Smooth muscle cell (in vitro differentiated cells): ENCODE measurements around the gene RHPN2. TPM values are rescaled to one million over a fixed set of nuclear protein-coding genes. Genes with fewer than 3 reads are reported as not detected.
"Not testable (repeated sequence)": the region's sequence is repeated elsewhere in the genome, so short reads cannot be mapped to it uniquely, and the experiment has no call there.

ENCODE experiments used
- DNase-seq: peaks from one replicate; lab custom pipeline; 2025; ENCODE audit not compliant: unreplicated experiment; lab: John Stamatoyannopoulos, UW
- H2AFZ ChIP-seq: fragments of 200-600 bp; sonication (generic); 2 replicates; pipeline ENCODE4 v1.6.0; 2016; ENCODE audit warnings: antibody characterized with exemption, low read depth, mild to moderate bottlenecking
- H3F3A ChIP-seq: fragments of 200-600 bp; sonication (generic); 2 replicates; pipeline ENCODE4 v1.6.0; 2017; ENCODE audit warnings: antibody characterized with exemption, low read depth
- H3K27ac ChIP-seq: fragments of 200-600 bp; sonication (generic); 2 replicates; pipeline ENCODE4 v1.5.1; 2016; ENCODE audit warnings: low read depth, mild to moderate bottlenecking
- H3K27me3 ChIP-seq: fragments of 200-600 bp; sonication (generic); 2 replicates; pipeline ENCODE4 v1.6.1; 2016; ENCODE audit warnings: low read depth, mild to moderate bottlenecking
- H3K36me3 ChIP-seq: fragments of 200-600 bp; sonication (generic); 2 replicates; pipeline ENCODE4 v1.5.1; 2016; ENCODE audit warnings: low read depth
- H3K4me1 ChIP-seq: fragments of 200-600 bp; sonication (generic); 2 replicates; pipeline ENCODE4 v1.5.1; 2016; ENCODE audit warnings: low read depth
- H3K4me2 ChIP-seq: fragments of 200-600 bp; sonication (generic); 2 replicates; pipeline ENCODE4 v1.6.0; 2016; ENCODE audit warnings: mild to moderate bottlenecking
- H3K4me3 ChIP-seq: fragments of 200-600 bp; sonication (generic); 2 replicates; pipeline ENCODE4 v1.5.1; 2016; ENCODE audit warnings: mild to moderate bottlenecking
- H3K79me2 ChIP-seq: fragments of 200-600 bp; sonication (generic); 2 replicates; pipeline ENCODE4 v1.6.0; 2016; ENCODE audit warnings: low read depth, mild to moderate bottlenecking
- H3K9ac ChIP-seq: fragments of 200-600 bp; sonication (generic); 2 replicates; pipeline ENCODE4 v1.6.0; 2016; ENCODE audit warnings: low read depth
- H3K9me3 ChIP-seq: fragments of 200-600 bp; sonication (generic); replicated peaks from 2 replicates; pipeline ENCODE4 v1.5.1; 2016; ENCODE audit warnings: low read depth
- H4K20me1 ChIP-seq: fragments of 200-600 bp; sonication (generic); 2 replicates; pipeline ENCODE4 v1.6.0; 2016; ENCODE audit warnings: low read depth
- WGBS: methylation state at CpG from one replicate; pipeline ENCODE4 v1.1.7; 2016; ENCODE audit warnings: low lambda C conversion rate; 5-methylcytosine and 5-hydroxymethylcytosine counted together
- polyA plus RNA-seq: library from polyadenylated mRNA; unstranded; fragments of >200 nt; fragmentation: Nextera tagmentation; extraction: Ambion mirVana; gene quantifications from 2 replicates; pipeline ENCODE4 v1.2.1, GENCODE V29; 2016
- total RNA-seq: library from RNA; depleted of rRNA; stranded (reverse); fragments of >200 nt; gene quantifications from 2 replicates; pipeline ENCODE4 v1.2.3, GENCODE V29; 2014
- TF ChIP-seq, protein P1 (sequence below): fragments of 200-600 bp; sonication (generic); IDR thresholded peaks from 2 replicates; pipeline ENCODE4 v1.5.1; 2017; ENCODE audit warnings: borderline replicate concordance, mild to moderate bottlenecking, antibody characterized with exemption; ENCODE audit not compliant: insufficient read depth, poor library complexity, severe bottlenecking

Gene RHPN2
- total and polyA plus RNA-seq, 2 experiments from 2014 or later = 1.2 to 4.9 TPM

DNA sequence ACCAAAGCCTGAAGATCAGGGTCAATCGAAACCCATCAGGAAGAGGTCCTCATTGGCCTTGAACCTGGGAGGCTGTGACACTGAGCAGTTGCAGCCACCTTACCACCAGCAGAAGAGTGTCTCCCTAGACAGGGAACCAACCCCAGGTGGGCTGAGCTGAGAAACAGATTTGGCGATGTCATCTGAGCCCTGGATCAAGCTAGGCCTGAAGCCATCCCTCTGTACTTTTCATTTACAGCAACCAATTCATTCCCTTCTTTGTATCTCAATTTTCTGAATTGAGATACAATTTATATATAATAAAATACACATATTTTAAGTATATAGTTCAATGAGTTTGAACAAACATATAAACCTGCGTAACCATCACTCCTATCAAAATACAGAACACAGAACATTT is 14.6 kb downstream of the RHPN2 start:
- no peaks in the 10 kb centered on the region for H3F3A ChIP-seq
- H3K79me2 ChIP-seq = no peaks in the 10 kb centered on the region
- TF ChIP-seq, protein P1, sequence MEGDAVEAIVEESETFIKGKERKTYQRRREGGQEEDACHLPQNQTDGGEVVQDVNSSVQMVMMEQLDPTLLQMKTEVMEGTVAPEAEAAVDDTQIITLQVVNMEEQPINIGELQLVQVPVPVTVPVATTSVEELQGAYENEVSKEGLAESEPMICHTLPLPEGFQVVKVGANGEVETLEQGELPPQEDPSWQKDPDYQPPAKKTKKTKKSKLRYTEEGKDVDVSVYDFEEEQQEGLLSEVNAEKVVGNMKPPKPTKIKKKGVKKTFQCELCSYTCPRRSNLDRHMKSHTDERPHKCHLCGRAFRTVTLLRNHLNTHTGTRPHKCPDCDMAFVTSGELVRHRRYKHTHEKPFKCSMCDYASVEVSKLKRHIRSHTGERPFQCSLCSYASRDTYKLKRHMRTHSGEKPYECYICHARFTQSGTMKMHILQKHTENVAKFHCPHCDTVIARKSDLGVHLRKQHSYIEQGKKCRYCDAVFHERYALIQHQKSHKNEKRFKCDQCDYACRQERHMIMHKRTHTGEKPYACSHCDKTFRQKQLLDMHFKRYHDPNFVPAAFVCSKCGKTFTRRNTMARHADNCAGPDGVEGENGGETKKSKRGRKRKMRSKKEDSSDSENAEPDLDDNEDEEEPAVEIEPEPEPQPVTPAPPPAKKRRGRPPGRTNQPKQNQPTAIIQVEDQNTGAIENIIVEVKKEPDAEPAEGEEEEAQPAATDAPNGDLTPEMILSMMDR = no peak
- H3K36me3 ChIP-seq = no peaks in the 10 kb centered on the region
- no peaks in the 10 kb centered on the region for H3K4me1 ChIP-seq
- H3K9ac ChIP-seq = no peak overlapping the region
- no peak overlapping the region for H3K27ac ChIP-seq
- no peak for DNase-seq
- no peak overlapping the region for H3K4me2 ChIP-seq
- H3K27me3 ChIP-seq = no peaks in the 10 kb centered on the region
- H2AFZ ChIP-seq = no peak overlapping the region
- H3K4me3 ChIP-seq = no peak overlapping the region
- H3K9me3 ChIP-seq = no peaks in the 10 kb centered on the region
- H4K20me1 ChIP-seq = no peaks in the 10 kb centered on the region
- 96% methylated on average over 3 of the region's 3 CpGs for WGBS

DNA sequence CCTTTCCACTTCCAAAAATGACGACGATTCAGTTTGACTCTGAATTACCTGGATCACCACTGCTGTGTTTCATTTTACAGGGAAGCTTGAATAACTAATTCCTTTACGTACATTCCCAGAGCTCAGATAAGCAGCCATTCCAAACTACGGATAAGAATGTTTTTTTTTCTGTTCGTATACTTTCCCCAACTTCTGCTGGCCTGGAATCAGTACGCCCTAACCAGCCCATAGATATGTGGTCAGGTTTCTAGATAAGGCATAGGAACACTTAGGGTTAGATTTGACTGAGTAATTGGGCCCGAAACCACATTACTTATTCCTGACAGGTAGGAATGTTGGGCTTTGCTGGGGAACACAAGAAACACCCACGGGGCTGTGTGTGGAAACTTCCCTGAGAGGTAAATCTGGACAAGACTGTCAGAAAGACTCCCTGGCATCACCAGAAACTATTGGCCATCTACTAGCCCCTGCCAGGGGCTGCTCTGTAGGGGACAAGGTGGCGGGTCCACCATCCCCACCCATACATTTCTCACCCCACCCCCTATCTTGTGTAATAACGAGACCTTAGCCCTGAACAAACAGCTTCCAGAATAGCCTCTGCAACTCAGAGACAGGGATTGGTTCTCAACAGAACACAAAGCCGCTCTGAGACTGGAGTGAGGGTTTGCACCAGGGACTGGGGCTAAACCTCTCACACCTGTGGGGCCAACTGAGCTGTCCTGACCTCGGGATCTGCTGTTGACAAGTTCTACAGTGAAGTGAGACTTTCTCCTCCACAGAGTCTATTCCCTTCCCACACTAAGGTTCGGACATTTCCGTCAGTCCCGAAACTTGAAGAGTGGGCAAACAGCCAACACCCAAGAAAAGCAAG is 15.6 kb downstream of the RHPN2 start:
- Histone ChIP-seq H3K27ac (no peak overlapping the region), H2AFZ (no peak overlapping the region), H3K4me1 (no peaks in the 10 kb centered on the region), H3K4me2 (no peak overlapping the region), H3K27me3 (no peaks in the 10 kb centered on the region), H3K79me2 (no peaks in the 10 kb centered on the region), H3K4me3 (no peak overlapping the region), H3F3A (no peaks in the 10 kb centered on the region), H3K9ac (no peak overlapping the region), H3K9me3 (no peaks in the 10 kb centered on the region), H4K20me1 (no peaks in the 10 kb centered on the region), H3K36me3 (no peaks in the 10 kb centered on the region)
- no peak for DNase-seq
- 65% methylated on average over 15 of the region's 15 CpGs for WGBS
- TF ChIP-seq, protein P1 = no peak

DNA sequence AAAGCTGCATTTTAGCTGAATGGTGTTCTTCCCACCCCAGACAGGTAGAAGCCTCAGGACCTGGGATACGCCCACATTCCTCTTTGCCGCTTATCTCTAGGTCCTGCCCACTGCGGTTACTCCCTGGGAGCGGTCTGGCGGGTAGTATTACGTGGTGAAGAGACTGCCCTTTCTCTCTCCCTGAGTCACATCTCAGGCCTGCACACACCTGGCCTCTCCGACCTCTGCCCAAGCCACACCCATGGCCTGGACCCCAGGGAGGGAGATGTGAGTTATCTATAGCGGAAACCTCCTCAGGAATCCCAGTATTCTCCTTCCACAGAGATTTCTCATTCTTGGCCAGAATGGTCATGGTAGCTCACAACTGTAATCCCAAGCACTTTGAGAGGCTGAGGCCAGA is 17.3 kb downstream of the RHPN2 start:
- Histone ChIP-seq H3K79me2 (no peaks in the 10 kb centered on the region), H3K9ac (no peak overlapping the region), H3K4me2 (no peak overlapping the region), H3K9me3 (no peaks in the 10 kb centered on the region), H3K4me1 (no peaks in the 10 kb centered on the region), H3K27ac (no peak overlapping the region), H2AFZ (no peak overlapping the region), H4K20me1 (no peaks in the 10 kb centered on the region), H3K27me3 (no peaks in the 10 kb centered on the region), H3K4me3 (no peak overlapping the region), H3F3A (no peaks in the 10 kb centered on the region), H3K36me3 (no peaks in the 10 kb centered on the region)
- no peak for DNase-seq
- TF ChIP-seq, protein P1 = no peak
- WGBS = 51% methylated on average over 8 of the region's 8 CpGs

DNA sequence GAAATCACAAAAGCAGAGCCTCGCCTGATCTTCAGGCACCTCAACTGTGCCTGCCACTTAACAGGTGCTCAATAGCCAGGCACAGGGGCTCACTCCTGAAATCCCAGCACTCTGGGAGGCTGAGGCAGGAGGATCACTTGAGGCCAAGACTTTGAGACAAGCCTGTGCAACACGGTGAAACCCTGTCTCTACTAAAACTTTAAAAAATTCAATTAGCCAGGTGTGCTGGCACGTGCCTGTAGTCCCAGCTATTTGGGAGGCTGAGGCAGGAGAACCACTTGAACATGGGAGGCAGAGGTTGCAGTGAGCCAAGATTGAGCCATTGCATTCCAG is 22.9 kb downstream of the RHPN2 start:
- not testable (repeated sequence) for H3K4me2 ChIP-seq, H3K79me2 ChIP-seq, H3K4me1 ChIP-seq, H3F3A ChIP-seq, H3K27me3 ChIP-seq, H3K9ac ChIP-seq, H3K9me3 ChIP-seq, H3K36me3 ChIP-seq, DNase-seq, H2AFZ ChIP-seq, H3K27ac ChIP-seq, H3K4me3 ChIP-seq, H4K20me1 ChIP-seq
- WGBS = 92% methylated on average over 3 of the region's 3 CpGs
